NB4 (cell line): ENCODE results near the gene USP3.

Experiments used
- CTCF ChIP-seq: IDR thresholded peaks from one replicate; pipeline ENCODE4 v1.5.1; 2012; ENCODE audit warnings: low read depth, low read length
- MAX ChIP-seq: IDR thresholded peaks from 2 replicates; pipeline ENCODE4 v1.6.1; 2011; ENCODE audit warnings: low read depth, low read length
- MYC ChIP-seq: IDR thresholded peaks from 2 replicates; pipeline ENCODE4 v1.6.1; 2011; ENCODE audit warnings: low read depth, low read length
- POLR2A ChIP-seq: IDR thresholded peaks from 2 replicates; pipeline ENCODE4 v1.6.1; 2011; ENCODE audit warnings: mild to moderate bottlenecking; ENCODE audit not compliant: insufficient read length; ENCODE audit errors: extremely low read depth

- TF ChIP-seq CTCF (no peak), POLR2A (no peak), MAX (no peak), MYC (no peak)
Measured at GRCh38 chr15:63601026-63601703, 96.8 kb downstream of the USP3 start.
